HepG2 (cell line): ENCODE results near the gene GRID1. TPM values are rescaled to one million over a fixed set of nuclear protein-coding genes. Genes with fewer than 3 reads are reported as not detected.

ENCODE experiments used
- BCL3 ChIP-seq: sonication (generic); formaldehyde crosslinking; IDR thresholded peaks from 2 replicates; pipeline ENCODE4 v1.5.1; 2020; ENCODE audit warnings: mild to moderate bottlenecking, missing genetic modification reagents, moderate library complexity
- GMEB2 ChIP-seq: IDR thresholded peaks from 2 replicates; pipeline ENCODE4 v1.6.1; 2016; ENCODE audit warnings: missing biosample characterization, missing genetic modification reagents, low read depth
- KLF11 ChIP-seq: IDR thresholded peaks from 2 replicates; pipeline ENCODE4 v1.6.1; 2016; ENCODE audit warnings: missing compliant biosample characterization
- MIER2 ChIP-seq: IDR thresholded peaks from 2 replicates; pipeline ENCODE4 v1.6.1; 2016; ENCODE audit warnings: missing biosample characterization, missing genetic modification reagents
- PCBP2 ChIP-seq: fragments of 200-400 bp; formaldehyde crosslinking; optimal IDR thresholded peaks from 2 replicates; pipeline ENCODE3; 2018; ENCODE audit warnings: low read length, low read depth; ENCODE audit not compliant: poor library complexity, severe bottlenecking
- REXO4 ChIP-seq: sonication (generic); formaldehyde crosslinking; IDR thresholded peaks from 2 replicates; pipeline ENCODE4 v1.8.0; 2022; ENCODE audit warnings: missing genetic modification reagents, mild to moderate bottlenecking, borderline replicate concordance
- TEF ChIP-seq: sonication (generic); formaldehyde crosslinking; IDR thresholded peaks from 2 replicates; pipeline ENCODE4 v1.5.0; 2020; ENCODE audit warnings: missing genetic modification reagents
- ZBTB37 ChIP-seq: sonication (generic); formaldehyde crosslinking; IDR thresholded peaks from 2 replicates; pipeline ENCODE4 v1.4.0; 2020; ENCODE audit warnings: mild to moderate bottlenecking, missing genetic modification reagents
- ZGPAT ChIP-seq: IDR thresholded peaks from 2 replicates; pipeline ENCODE4 v1.6.1; 2016; ENCODE audit warnings: mild to moderate bottlenecking
- ZMYM3 ChIP-seq: sonication (generic); formaldehyde crosslinking; IDR thresholded peaks from 2 replicates; pipeline ENCODE4 v1.5.1; 2020; ENCODE audit warnings: mild to moderate bottlenecking, missing genetic modification reagents
- ZNF451 ChIP-seq: sonication (generic); formaldehyde crosslinking; IDR thresholded peaks from 2 replicates; pipeline ENCODE4 v1.5.0; 2020; ENCODE audit warnings: mild to moderate bottlenecking, missing genetic modification reagents
- ZNF503 ChIP-seq: sonication (generic); formaldehyde crosslinking; IDR thresholded peaks from 2 replicates; pipeline ENCODE4 v1.4.0; 2020; ENCODE audit warnings: missing genetic modification reagents
- polyA plus RNA-seq, 8 experiments: library from polyadenylated mRNA; depleted of rRNA in 3 of 8; stranded (reverse) in 7 of 8; unstranded in 1 of 8; fragments of >200 nt; fragmentation: Illumina TruSeq in 4 of 8; extraction: Trizol in 4 of 8; gene quantifications; 2 replicates each; pipeline versions ENCODE4 v1.2.1 to v1.2.3, GENCODE V29; 2011 to 2016; ENCODE audit warnings: low read depth in 4 of 8, missing spikeins in 1 of 8, mixed read lengths in 1 of 8; ENCODE audit not compliant: insufficient read depth in 1 of 8
- total RNA-seq, 5 experiments: library from RNA; depleted of rRNA; stranded (reverse); fragments of >200 nt; fragmentation: Illumina TruSeq; extraction: Trizol; gene quantifications; 2 replicates each; pipeline ENCODE4 v1.2.3, GENCODE V29; 2016; ENCODE audit warnings: low read depth in 1 of 5

The GRID1 gene
- total and polyA plus RNA-seq, 2 of the 13 experiments (the other 11 are each of a cell fraction or from before 2014, with no cell fraction given) = 0.05 TPM; not detected in 1

- no peak for TF ChIP-seq BCL3 (CRISPR knock-in tag)
- no peak for TF ChIP-seq PCBP2
- no peak for TF ChIP-seq ZBTB37 (CRISPR knock-in tag)
- TF ChIP-seq ZNF451 = no peak
- TF ChIP-seq KLF11 (CRISPR knock-in tag) = no peak
- no peak for TF ChIP-seq REXO4
- TF ChIP-seq GMEB2 (CRISPR knock-in tag) = no peak
- no peak for TF ChIP-seq ZMYM3 (CRISPR knock-in tag)
- no peak for TF ChIP-seq MIER2 (CRISPR knock-in tag)
- TF ChIP-seq ZGPAT (CRISPR knock-in tag) = no peak
- no peak for TF ChIP-seq ZNF503
- no peak for TF ChIP-seq TEF (CRISPR knock-in tag)
- TF ChIP-seq, all 625 proteins: peak for 0
These were observed 362.3 kb downstream of the GRID1 start (continued) for GRCh38 chr10:86004337-86004736.
